Gastroesophageal sphincter (tissue), 4 donors: ENCODE data around the gene PDE8A. TPM values are rescaled to one million over a fixed set of nuclear protein-coding genes. Genes with fewer than 3 reads are reported as not detected.

Experiments
- ATAC-seq: fragments of 150-250 bp; one replicate; pipeline ENCODE4 v1.9.1; 2016; ENCODE audit warnings: mild to moderate bottlenecking, moderate library complexity
- H3K27ac ChIP-seq, 4 donors: fragments of 200-600 bp; sonication (generic) in 3 of 4; 1 replicate in 3 of 4; 2 replicates in 1 of 4; pipeline ENCODE4 v1.5.1; 2016 to 2019
- H3K27me3 ChIP-seq: fragments of 200-600 bp; sonication (generic); one replicate; pipeline ENCODE4 v1.5.1; 2019
- H3K36me3 ChIP-seq, 2 donors: fragments of 200-600 bp; sonication (generic); one replicate each; pipeline ENCODE4 v1.5.1; 2019; ENCODE audit warnings: control low read depth in 1 of 2
- H3K4me1 ChIP-seq, 3 donors: fragments of 200-600 bp; sonication (generic); 1 replicate in 2 of 3; 2 replicates in 1 of 3; pipeline ENCODE4 v1.5.1; 2016 to 2019; ENCODE audit warnings: control low read depth in 2 of 3
- H3K4me3 ChIP-seq, 2 donors: fragments of 200-600 bp; sonication (generic); one replicate each; pipeline ENCODE4 v1.5.1; 2019; ENCODE audit warnings: mild to moderate bottlenecking in 1 of 2, moderate library complexity in 1 of 2
- H3K9me3 ChIP-seq, 3 donors: fragments of 200-600 bp; sonication (generic); one replicate each; pipeline ENCODE4 v1.5.1; 2017 to 2019; ENCODE audit warnings: control low read depth in 2 of 3
- EP300 ChIP-seq: sonication (generic); formaldehyde crosslinking; IDR thresholded peaks from one replicate; pipeline ENCODE4 v1.6.1; 2017; ENCODE audit warnings: antibody characterized with exemption, mild to moderate bottlenecking
- POLR2A ChIP-seq, 2 donors: fragments of 450-650 bp; IDR thresholded peaks; one replicate each; pipeline ENCODE4 v1.6.1; 2017; ENCODE audit warnings: antibody characterized with exemption in 2 of 2, mild to moderate bottlenecking in 2 of 2, moderate library complexity in 1 of 2
- POLR2AphosphoS5 ChIP-seq: sonication (generic); formaldehyde crosslinking; IDR thresholded peaks from one replicate; pipeline ENCODE4 v1.6.1; 2017; ENCODE audit warnings: antibody characterized with exemption
- WGBS, 2 donors: methylation state at CpG; one replicate each; pipeline ENCODE4 v1.1.5; 2018; ENCODE audit warnings: low coverage in 1 of 2; 5-methylcytosine and 5-hydroxymethylcytosine counted together
- total RNA-seq, 4 donors: library from RNA; depleted of rRNA; stranded (reverse); fragments of >200 nt; gene quantifications; one replicate each; pipeline ENCODE4 v1.1.0, GENCODE V29; 2016
- TF ChIP-seq, protein P1 (sequence below), 4 experiments: fragments of 200-600 bp in 2 of 4; fragments of 450-650 bp in 2 of 4; sonication (generic) in 1 of 4; IDR thresholded peaks; one replicate each; pipeline ENCODE4 v1.5.1; 2017 to 2019; ENCODE audit warnings: antibody characterized with exemption in 4 of 4, mild to moderate bottlenecking in 2 of 4, moderate library complexity in 2 of 4

PDE8A gene, protein sequence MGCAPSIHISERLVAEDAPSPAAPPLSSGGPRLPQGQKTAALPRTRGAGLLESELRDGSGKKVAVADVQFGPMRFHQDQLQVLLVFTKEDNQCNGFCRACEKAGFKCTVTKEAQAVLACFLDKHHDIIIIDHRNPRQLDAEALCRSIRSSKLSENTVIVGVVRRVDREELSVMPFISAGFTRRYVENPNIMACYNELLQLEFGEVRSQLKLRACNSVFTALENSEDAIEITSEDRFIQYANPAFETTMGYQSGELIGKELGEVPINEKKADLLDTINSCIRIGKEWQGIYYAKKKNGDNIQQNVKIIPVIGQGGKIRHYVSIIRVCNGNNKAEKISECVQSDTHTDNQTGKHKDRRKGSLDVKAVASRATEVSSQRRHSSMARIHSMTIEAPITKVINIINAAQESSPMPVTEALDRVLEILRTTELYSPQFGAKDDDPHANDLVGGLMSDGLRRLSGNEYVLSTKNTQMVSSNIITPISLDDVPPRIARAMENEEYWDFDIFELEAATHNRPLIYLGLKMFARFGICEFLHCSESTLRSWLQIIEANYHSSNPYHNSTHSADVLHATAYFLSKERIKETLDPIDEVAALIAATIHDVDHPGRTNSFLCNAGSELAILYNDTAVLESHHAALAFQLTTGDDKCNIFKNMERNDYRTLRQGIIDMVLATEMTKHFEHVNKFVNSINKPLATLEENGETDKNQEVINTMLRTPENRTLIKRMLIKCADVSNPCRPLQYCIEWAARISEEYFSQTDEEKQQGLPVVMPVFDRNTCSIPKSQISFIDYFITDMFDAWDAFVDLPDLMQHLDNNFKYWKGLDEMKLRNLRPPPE
- 10 to 100 TPM; 34.6 to 73.2 (median 56.2) TPM for total RNA-seq

DNA sequence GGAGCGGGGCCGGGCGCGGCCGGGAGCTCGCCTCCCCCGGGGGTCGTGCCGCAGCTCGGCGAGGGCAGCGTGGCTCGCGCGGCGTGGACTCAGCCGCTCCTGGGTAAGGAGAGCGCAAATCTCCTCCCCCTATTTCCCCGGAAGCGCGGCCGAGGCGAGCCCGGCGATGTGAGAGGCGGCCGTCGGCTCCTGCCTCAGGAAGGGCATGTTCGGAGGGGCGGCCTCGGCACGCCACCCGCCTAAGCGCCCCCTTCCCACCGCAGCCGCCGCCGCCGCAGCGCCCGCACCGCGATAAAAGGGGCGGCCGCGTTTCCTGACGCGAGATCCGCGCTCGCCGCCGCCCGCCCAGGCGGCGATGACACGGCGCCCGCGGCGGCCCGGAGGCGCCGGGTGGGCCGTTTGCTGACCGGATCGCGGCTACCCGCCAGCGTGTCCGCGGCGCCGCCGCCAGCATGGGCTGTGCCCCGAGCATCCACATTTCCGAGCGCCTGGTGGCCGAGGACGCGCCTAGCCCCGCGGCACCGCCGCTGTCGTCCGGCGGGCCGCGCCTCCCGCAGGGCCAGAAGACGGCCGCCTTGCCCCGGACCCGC, at the start of gene PDE8A:
TSS of gene PDE8A (plus strand) at position 146 of the 590 bp plus-strand sequence. CDS start at position 453, 307 bp downstream.
- Histone ChIP-seq H3K4me1 (peaks cover 0 to 55% (median 4%) of the 10 kb centered on the region in 3 donors), H3K27ac (peak within 1 kb of the TSS; percentile 72 to 96 (median 94)), H3K4me3 (peak within 1 kb of the TSS; percentile 58 to 97), H3K9me3 (no peaks in the 10 kb centered on the region), H3K27me3 (no peaks in the 10 kb centered on the region), H3K36me3 (no peaks in the 10 kb centered on the region)
- WGBS, 2 donors = no CpG with 5 or more reads among the region's 95 CpGs
- no peak for TF ChIP-seq POLR2AphosphoS5
- TF ChIP-seq POLR2A (IDR thresholded peaks at IDR 0.05) = peak in 1 of 2 donors; percentile 41
- TF ChIP-seq, protein P1, sequence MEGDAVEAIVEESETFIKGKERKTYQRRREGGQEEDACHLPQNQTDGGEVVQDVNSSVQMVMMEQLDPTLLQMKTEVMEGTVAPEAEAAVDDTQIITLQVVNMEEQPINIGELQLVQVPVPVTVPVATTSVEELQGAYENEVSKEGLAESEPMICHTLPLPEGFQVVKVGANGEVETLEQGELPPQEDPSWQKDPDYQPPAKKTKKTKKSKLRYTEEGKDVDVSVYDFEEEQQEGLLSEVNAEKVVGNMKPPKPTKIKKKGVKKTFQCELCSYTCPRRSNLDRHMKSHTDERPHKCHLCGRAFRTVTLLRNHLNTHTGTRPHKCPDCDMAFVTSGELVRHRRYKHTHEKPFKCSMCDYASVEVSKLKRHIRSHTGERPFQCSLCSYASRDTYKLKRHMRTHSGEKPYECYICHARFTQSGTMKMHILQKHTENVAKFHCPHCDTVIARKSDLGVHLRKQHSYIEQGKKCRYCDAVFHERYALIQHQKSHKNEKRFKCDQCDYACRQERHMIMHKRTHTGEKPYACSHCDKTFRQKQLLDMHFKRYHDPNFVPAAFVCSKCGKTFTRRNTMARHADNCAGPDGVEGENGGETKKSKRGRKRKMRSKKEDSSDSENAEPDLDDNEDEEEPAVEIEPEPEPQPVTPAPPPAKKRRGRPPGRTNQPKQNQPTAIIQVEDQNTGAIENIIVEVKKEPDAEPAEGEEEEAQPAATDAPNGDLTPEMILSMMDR (IDR thresholded peaks at IDR 0.05) = peak in 2 of 4 experiments; percentile 25 to 46
- peak; percentile 8 for ATAC-seq

DNA sequence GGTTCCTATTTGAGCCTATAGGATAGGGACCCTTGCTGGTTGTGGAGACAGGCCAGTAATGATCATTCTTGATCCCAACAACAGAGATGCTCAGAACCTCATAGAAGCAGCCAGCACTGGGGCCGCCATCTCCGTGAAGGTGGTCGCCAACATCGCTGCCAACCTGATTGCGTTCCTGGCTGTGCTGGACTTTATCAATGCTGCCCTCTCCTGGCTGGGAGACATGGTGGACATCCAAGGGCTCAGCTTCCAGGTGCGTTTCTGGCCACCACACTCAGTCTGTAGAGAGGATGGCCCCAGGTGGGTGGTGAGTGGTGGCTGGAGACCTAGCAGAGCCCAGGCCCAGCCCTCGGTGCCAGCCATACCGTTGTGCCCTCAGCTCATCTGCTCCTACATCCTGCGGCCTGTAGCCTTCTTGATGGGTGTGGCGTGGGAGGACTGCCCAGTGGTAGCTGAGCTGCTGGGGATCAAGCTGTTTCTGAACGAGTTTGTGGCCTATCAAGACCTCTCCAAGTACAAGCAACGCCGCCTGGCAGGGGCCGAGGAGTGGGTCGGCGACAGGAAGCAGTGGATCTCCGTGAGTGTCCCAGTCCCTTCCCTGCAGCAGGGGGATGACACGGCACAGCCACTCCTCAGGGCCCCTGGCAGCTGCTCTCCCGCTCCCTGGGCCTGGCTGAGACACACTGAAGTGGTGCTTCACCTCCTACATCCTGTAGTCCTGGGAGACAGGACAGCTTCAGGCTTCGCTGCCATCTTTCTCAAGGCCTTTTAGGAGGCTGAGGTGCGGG, 46.5 kb upstream of the PDE8A start:
- Histone ChIP-seq H3K36me3 (no peaks in the 10 kb centered on the region), H3K27ac (no peak overlapping the region), H3K27me3 (no peaks in the 10 kb centered on the region), H3K4me3 (no peak overlapping the region), H3K4me1 (no peaks in the 10 kb centered on the region), H3K9me3 (no peaks in the 10 kb centered on the region)
- ATAC-seq = no peak
- no CpG with 5 or more reads among the region's 21 CpGs for WGBS, 2 donors
- TF ChIP-seq POLR2AphosphoS5 (no peak), EP300 (no peak)
- TF ChIP-seq, protein P1 (IDR thresholded peaks at IDR 0.05) = no peak

DNA sequence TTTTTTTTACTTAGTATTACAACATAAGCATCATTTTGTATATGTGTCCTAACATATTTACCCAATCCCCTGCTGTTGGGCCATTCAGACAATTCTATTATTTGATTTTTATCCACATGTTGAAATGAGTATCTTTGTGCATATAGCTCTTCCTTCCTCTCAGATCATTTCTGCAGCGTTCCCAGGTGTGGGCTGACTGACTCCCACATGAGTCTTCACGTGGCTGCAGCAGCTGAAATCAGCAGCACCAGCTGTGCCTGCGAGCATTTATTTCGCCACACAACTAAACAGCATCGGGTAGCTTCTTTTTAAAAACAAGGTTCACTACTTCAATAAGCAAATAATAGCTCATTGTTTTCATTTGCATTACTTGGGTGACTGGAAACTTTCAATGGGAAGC, 44.5 kb upstream of the PDE8A start:
- Histone ChIP-seq H3K27ac (no peak overlapping the region), H3K4me3 (no peak overlapping the region), H3K36me3 (no peaks in the 10 kb centered on the region), H3K4me1 (no peaks in the 10 kb centered on the region), H3K9me3 (no peaks in the 10 kb centered on the region), H3K27me3 (no peaks in the 10 kb centered on the region)
- ATAC-seq = no peak
- TF ChIP-seq, protein P1 (IDR thresholded peaks at IDR 0.05) = no peak
- TF ChIP-seq POLR2AphosphoS5 (no peak), EP300 (no peak), POLR2A (IDR thresholded peaks at IDR 0.05) (no peak)
- WGBS, 2 donors = 61 to 73% methylated on average over 4 to 5 of the region's 5 CpGs

DNA sequence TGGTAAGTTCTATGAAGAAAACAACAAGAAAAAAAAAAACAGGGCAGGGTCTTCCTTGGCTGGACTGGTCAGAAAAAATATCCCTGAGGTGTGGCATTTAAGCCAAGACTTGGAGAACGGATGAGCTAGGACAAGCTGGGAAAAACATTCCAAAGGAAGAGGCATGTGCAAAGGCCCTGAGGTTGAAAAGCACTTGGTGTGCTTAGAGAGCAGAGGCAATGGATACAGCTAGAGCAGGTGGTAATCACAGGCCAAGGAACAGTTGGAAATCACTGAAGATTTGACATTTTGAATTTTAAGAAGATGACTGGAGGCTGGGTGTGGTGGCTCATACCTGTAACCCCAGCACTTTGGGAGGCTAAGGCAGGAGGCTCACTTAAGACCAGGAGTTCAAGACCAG, 42.9 kb upstream of the PDE8A start:
- 100% methylated on average over 1 of the region's 1 CpG; no CpG with 5 or more reads in 1 of the 2 donors for WGBS, 2 donors
- Histone ChIP-seq H3K4me3 (no peak overlapping the region), H3K27me3 (no peaks in the 10 kb centered on the region), H3K27ac (no peak overlapping the region), H3K4me1 (no peaks in the 10 kb centered on the region), H3K9me3 (no peaks in the 10 kb centered on the region), H3K36me3 (no peaks in the 10 kb centered on the region)
- no peak for TF ChIP-seq POLR2AphosphoS5
- no peak for TF ChIP-seq EP300
- TF ChIP-seq POLR2A (IDR thresholded peaks at IDR 0.05) = no peak
- TF ChIP-seq, protein P1 (IDR thresholded peaks at IDR 0.05) = no peak
- no peak for ATAC-seq
